ENCODE measurements around the gene RGS1.

Gene RGS1

DNA sequence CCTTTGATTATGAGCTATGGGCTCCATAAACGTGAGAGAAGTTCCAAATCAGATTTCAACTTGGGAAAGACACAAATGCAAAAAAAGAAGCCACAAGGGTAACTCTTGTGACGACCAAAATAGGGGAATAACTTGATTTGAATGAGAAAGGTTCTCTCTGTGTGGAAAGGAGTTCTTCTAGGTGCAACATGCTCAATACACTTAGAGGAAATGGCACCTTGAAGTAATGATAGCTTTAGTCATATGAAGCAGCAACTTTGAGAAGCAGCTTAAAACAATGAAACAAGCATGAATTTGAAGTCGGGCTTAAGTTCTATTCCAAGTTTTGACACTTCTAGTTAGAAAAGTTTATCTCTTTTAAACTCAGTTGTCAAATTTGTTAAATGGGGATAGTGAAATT is 21.8 kb upstream of the RGS1 start:
- DNase-seq (ENCODE audit: low read depth) = no peak

DNA sequence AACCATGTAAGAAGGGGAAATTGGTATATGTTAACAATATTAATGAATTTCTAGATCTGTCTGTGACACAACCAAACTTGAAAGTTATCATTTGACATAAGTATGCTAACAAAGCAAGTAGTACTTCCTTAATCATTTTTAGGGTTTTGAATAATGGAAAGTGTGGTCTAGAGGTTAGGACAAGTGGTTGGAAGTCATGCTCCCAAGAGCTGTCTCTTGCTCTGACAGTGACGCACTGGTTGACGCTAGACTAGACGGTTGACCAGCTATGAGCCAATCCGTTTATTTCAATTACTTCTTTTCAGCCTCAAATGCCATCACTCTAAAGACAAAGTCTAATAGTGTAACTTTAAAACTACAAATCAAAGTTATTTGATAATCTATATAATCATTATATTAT is 20.7 kb upstream of the RGS1 start:
- DNase-seq (ENCODE audit: low read depth) = no peak

DNA sequence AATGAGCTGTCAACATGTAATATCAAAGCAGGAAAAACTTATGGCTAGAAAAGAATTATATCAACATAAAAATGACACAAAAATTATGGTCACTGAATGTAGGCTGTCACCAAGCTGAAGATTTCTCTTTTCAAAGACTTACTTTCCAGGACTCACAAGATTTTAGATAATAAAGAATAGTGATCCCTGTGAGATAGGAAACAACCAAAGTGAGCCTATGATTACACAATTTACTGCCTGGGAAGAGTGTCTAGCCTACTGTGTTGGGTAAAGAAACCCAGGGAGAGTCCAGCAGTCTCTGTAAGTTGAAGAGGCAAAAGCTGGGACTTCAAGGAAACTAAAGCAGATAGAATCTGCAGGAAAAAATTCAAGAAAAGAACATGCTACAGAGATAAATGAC is 20.2 kb upstream of the RGS1 start:
- DNase-seq (ENCODE audit: low read depth) = no peak

DNA sequence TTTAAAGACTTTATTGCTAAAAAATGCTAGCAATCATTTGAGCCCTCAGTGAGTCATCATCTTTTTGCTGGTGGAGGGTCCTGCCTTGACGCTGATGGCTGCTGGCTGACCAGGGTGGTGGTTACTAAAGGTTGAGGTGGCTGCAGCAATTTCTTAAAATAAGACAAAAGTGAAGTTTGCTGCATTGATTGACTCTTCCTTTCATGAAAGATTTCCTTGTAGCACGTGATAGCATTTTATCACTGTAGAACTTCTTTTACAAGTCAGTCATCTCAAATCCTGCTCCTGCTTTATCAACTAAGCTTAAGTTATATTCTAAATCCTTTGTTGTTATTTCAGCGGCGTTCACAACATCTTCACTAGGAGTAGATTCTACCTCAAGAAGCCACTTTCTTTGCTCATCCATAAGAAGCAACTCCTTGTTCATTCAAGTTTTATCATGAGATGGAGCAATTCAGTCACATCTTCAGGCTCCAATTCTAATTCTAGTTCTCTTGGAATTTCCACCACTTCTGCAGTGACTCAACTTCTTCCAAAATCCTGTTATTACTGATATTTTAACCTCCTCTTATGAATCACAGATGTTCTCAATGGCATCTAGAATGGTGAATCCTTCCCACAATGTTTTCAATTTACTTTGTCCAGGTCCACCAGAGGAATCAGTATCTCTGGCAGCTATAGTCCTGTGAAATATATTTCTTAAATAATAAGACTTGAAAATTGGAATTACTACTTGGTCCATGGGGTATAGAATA is 17.6 kb upstream of the RGS1 start:
- DNase-seq (ENCODE audit: low read depth) = no peak

DNA sequence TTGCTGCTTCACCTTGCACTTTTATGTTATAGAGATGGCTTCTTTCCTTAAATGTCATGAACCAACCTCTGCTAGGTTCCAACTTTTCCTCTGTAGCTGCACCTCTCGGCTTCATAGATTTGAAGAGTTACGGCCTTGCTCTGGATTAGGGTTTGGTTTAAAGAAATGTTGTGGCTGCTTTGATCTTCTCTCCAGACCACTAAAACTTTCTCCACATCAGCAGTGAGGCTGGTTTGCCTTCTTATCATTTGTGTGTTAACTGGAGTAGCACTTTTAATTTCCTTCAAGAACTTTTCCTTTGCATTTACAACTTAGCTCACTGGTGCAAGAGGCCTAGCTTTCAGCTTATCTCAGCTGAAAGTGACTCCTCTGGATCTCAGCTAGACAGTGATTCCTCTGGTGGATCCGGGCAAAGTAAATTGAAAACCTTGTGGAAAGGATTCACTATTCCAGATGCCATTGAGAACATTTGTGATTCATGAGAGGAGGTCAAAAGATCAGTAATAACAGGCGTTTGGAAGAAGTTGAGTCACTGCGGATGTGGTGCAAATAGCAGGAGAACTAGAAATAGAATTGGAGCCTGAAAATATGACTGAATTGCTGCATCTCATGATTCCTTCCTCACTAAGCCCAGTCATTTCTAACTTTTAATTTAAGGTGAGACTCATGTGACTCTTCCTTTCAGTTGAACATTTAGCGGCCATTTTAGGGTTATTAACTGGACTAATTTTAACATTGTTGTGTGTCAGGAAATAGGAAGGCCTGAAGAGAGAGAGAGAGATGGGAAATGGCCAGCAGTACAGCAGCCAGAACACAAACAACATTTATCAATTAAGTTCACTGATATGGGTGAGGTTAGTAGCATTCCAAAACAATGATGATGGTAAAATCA is 16.2 kb upstream of the RGS1 start:
- DNase-seq (ENCODE audit: low read depth) = no peak

DNA sequence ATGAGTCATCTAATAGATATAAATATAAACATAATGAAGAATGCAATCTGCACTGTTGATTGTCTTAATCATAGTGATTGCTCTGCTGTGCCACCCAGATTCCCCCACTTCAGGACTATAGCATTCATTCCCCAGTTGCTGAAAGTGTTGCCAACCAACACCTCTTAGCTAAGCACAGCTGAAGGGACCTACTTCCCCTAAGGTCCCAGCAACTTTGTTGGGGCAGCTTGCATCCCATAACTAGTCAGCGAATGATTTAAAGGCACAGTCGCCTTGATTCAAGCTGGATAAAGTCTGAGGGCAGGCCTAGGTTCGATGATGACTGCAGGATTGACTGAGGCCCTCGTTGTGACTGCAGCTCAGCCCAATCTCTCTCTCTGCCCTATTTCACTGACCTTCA is 14.3 kb upstream of the RGS1 start:
- no peak for DNase-seq (ENCODE audit: low read depth)

DNA sequence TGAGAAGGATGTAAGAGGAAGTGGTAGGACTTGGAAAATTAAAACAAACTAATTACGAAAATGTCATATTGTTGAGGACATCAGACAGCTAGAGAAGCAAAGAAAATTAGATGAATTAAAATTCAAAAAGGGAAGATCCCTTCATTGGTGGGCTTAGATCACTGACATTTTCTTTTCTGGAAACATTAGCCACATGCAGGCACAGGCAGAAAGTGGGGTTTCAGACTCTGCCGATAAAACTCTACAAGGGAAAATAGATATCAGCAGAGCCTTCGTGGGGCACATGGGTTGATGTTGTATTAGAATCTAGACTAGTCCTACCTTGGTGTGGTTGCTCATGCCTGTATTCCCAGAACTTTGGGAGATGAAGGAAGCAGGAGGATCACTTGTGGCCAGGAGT is 12.4 kb upstream of the RGS1 start:
- DNase-seq (ENCODE audit: low read depth) = no peak

DNA sequence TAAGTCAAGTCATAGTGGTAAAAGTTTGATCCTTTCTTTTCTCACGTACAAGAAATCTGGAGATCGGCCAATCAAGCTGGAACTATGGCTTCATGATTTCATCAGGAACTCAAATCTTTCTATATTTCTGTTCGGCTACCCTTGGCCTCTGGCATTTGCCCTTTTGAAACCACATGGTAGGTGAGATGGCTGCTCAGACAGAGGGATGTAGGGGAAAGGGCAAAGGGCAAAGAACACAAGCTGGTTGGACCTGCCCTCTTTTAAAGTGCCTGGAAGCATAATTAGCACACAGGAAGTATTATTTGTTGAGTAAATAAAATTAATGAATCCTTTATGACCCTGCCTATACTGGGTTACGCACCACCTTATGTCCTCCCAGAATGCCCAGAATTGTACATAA is 11.5 kb upstream of the RGS1 start:
- no peak for DNase-seq (ENCODE audit: low read depth)

DNA sequence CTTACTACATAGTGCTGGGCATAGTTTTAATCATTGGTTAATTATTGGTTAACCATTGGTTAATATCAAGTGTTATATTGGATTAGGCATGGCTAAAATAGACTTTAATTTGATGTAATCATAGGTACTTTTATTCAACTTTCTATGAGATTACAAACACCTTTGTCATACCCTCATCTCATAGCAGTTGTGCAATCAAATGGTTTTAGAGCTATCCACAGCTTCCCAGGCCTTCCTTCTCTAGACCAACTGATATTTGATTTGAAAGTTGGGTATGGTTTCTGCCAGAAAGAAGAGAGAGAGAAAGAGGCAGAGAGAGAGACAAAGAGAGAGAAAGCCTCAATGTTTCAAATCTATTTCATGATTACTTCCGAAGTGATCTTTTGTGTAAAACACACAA is 9.6 kb upstream of the RGS1 start:
- DNase-seq (ENCODE audit: low read depth) = no peak

DNA sequence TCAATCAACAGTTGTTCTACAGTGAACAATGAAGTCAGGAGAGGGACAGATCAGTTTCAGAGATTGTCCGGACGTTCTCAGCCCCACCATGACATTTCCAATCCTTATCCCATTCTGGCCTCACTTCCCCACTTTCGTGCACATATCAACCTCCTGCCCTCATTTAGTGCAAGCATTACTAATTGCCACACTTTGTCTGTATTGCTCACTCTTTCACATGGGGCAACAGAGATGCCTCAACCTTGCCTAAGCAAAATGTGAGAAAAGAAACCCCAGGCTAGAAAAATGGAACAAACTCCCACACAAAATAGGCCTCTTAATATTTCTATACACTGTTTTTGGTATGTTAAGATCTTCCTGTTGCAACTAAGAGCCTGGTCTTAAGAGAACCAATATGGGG is 8.9 kb upstream of the RGS1 start:
- DNase-seq (ENCODE audit: low read depth) = no peak

DNA sequence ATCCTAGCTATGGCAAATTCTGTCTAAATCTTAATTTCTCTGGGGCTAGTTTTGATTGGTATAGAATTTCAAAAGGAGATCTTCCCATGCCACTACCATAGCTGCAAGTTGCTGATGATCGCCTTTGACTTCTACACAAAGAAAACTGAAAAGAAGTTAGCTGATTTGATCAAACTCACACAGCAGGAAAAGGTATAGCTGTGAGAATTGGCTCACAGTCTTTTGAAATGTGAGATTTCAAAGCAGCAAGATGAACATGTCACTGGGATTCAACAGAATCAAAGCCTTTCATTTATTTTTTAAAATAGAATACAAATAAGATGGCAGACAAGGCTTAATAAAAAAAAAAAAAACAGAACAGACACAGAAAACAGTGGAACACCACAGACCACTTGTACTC is 7.5 kb upstream of the RGS1 start:
- DNase-seq (ENCODE audit: low read depth) = no peak

DNA sequence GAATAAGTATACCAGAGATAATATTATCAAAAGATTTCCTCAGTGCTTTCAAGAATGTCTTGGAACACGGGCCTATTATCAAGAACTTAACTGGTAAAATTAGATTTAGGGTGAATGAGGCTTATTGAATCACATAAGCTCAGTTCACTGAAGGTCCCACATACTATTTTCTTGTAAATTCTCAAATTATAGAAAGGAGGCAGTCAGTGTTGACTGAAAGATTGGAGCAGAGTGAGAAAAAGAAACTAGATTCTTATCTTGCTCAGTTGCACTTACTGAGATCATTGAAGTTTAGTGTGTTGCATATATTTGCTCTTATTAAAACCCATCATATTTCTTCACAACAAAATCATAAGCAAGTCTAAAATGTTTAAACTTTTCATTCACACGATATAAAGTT is 3.9 kb upstream of the RGS1 start:
- no peak for DNase-seq (ENCODE audit: low read depth)

DNA sequence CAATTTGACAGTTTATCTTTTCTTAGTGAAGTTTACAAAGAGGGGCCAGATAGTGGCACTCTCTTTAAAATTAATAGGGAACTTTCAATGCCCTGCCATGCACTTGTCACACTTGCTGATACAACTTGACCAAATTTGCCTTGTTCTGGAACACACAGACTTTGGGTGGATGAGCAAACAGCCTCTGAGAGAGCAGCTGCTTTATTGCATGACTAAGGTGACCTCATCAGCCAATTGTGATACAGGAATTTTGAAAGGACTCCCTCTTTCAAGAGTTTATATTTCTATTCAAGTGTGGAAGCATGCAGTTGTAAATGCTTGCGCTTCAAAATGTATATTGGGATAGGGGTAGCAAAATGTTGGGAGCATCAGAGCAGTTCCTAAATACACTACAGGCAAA is 2.1 kb upstream of the RGS1 start:
- no peak for DNase-seq (ENCODE audit: low read depth)

DNA sequence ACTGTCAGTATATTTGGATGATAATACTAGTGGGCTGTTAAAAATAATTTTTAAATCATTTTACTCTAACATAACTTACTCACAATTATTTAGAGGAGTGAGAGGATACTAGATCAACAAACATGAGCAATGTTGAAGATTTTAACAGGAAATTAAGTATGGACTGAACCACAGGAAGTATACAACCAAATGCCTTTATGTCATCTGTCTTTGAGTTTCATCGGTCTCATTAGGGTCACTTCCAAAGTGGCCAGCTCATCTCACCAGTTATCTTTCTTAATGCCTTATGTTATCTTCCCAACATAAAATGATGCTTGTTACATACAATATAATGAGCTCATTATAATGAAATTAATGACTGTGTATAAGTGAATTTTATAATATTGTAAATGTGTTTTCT is 1.5 kb upstream of the RGS1 start:
- no peak for DNase-seq (ENCODE audit: low read depth)

DNA sequence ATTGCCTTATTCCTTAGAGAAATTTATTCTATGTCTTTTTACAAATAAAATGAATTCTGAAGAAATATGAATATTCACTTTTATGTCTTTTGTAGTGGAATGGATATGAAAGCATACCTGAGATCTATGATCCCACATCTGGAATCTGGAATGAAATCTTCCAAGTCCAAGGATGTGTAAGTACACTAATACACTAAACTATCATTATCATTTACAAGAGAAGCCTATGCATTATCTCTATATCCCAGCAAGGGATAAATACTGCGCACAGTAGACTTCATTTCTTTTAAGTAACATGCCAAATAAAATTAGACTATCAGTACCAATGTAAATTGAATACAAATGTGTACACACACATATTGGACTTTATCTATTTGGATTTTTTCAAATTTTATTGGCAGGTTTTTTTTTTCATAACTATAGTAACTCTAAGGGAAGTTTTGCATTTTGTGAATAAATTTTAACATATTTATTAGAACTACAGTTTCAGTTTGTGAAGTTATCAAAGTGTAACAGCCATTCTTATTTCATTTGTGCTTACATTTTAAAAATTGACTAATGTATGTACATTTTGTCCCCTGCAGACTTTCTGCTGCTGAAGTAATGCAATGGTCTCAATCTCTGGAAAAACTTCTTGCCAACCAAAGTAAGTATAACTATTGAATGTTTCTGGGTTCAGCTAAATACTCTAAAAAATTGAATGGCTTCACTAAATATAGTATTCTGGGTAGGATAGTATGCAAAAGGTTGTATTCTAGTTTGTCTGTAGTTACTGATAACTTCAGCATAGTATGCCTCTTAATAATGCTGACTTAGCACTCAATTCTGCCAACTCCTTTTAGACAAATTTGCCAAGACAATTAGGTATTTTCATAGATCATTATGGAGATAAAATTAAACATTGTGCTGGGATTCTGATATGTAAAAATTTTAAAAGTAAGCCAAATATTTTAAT is 894 bp downstream of the RGS1 start:
- no peak for DNase-seq (ENCODE audit: low read depth)

DNA sequence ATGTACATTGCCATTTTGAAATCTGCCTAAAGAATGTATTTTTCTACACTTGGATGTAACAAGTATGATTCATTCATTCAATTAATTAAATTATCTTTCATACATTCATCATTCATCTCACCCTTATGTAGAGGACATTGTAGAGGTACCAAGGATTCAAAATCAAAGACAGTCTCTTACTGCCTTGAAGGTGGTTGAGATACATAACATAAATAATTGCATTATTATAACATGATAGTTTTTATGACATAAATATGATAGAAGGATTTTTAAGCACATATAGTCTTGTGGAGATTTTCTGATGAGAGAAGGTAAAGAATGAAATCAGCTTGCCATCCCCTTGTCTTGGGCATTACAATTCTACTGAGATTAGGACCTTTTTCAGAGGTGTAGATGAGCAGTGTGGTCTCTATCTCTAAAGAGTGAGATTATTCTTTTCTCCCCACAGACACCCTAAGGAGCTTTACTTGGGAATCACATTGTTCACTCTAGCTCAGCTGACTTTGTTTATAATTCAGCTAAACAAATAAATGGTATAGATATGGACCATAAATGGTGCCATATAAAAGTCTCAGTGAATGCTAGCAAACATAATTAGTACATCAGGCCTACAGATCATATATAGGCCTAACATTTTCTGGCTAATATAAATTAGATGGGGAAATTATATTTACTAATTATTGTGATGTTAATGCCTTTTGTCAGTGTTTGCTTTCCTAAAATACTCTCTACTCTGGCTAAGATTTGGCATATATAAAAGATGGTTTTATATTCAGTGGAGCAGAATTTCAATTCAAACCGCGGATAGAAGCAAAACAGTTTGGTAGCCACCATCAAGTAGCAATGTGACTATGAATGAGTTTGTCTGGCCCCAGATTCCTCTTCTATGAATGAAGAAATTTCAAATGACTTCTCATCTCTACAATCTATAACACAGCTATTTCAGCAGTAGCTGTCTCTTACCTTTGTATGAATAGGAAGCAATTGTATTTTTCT is 1.9 kb downstream of the RGS1 start:
- no peak for DNase-seq (ENCODE audit: low read depth)

DNA sequence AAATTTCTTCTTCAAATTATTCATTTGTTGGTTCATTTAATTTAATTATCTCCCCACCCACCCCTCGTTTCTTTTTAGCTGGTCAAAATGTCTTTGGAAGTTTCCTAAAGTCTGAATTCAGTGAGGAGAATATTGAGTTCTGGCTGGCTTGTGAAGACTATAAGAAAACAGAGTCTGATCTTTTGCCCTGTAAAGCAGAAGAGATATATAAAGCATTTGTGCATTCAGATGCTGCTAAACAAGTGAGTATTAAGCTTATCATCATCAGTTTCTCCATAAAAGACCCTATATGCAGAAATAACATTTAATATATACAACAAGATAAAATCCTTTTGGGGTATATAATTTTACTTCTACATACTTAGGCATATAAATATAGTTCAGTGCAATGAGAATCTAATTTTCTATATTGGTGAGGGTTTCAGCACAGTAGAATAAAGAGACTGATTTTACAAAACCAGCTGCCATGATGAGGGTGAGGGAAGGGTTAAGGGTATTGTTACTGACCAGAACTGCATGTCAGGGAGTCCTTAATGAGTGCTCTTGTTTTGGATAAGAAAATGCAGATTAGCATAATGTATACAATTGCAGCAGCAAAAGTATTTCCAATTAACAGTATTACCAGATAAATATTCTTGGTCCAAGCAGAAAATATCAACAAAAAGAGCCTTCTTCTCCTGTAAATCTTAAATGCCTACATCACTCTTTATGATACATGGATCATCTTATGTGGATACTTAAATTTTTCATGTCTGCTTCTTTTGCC is 2.8 kb downstream of the RGS1 start:
- no peak for DNase-seq (ENCODE audit: low read depth)

DNA sequence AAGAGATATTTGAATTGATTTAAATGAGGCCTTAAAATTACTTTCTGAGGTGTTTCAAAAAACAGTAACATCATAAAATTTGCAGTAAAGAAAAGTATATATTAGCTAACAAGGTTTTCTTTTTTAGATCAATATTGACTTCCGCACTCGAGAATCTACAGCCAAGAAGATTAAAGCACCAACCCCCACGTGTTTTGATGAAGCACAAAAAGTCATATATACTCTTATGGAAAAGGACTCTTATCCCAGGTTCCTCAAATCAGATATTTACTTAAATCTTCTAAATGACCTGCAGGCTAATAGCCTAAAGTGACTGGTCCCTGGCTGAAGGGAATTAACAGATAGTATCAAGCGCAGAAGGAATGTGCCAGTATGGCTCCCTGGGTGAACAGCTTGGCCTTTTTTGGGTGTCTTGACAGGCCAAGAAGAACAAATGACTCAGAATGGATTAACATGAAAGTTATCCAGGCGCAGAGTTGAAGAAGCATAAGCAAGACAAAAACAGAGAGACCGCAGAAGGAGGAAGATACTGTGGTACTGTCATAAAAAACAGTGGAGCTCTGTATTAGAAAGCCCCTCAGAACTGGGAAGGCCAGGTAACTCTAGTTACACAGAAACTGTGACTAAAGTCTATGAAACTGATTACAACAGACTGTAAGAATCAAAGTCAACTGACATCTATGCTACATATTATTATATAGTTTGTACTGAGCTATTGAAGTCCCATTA is 3.6 kb downstream of the RGS1 start:
- DNase-seq (ENCODE audit: low read depth) = no peak

DNA sequence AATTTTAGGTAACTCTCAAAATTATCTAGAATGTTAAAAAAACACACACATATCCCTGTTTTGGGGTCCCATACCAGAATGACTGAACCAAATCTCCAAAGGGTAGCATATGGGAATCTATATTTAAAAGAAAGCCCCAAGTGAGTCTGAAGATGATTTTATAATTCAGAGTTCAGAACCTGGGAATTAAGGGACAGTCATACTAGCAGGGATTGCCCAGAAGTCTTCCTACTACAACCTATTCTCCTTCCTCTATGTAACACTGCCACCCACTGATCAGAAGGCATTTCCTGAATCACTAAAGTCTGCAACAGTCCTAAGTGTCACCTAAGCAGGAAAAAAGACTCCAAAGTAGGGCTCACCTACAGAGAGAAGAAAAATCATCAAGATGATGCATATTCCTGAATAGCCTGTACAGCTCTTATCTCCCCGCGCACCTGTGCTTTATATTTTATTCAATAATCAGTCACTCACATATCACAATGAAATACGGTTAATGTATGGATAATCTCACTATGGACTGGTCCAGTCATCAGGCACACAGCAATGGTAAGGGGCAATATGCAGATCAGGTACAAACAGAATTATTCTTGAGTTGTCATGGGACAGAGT is 4.9 kb downstream of the RGS1 start:
- DNase-seq (ENCODE audit: low read depth) = no peak
